A673 (cell line): ENCODE data around the gene CCDC106. TPM values are rescaled to one million over a fixed set of nuclear protein-coding genes. Genes with fewer than 3 reads are reported as not detected.

Source experiments
- BruUV-seq: library from RNA; stranded (reverse); fragments of 400-500 nt; replicated peaks from 2 replicates; lab custom pipeline; 2021; lab: Mats Ljungman, UMichigan
- CTCF ChIA-PET: fragments of 300-600 bp; sonication (Branson Sonifier 250); formaldehyde crosslinking; loops from one replicate; lab custom pipeline; 2022; ENCODE audit warnings: antibody characterized with exemption; lab: Charles Lee
- POLR2A ChIA-PET: fragments of 300-600 bp; sonication (Branson Sonifier 250); formaldehyde crosslinking; loops from one replicate; lab custom pipeline; 2022; ENCODE audit warnings: antibody characterized with exemption; ENCODE audit not compliant: low non-redundant PET; lab: Charles Lee
- DNase-seq: peaks from one replicate; pipeline ENCODE4 v3.0.0-alpha.2; 2015; ENCODE audit warnings: low spot score
- H3K27ac ChIP-seq: fragments of 200-600 bp; sonication (generic); 2 replicates; pipeline ENCODE4 v1.5.1; 2016; ENCODE audit warnings: mixed run types, low read depth, mild to moderate bottlenecking, mixed read lengths, antibody characterized with exemption, low read length; ENCODE audit not compliant: poor library complexity, severe bottlenecking
- H3K27me3 ChIP-seq: fragments of 200-600 bp; sonication (generic); replicated peaks from 2 replicates; pipeline ENCODE4 v1.6.1; 2017; ENCODE audit warnings: mixed run types, low read depth, mild to moderate bottlenecking, mixed read lengths, antibody characterized with exemption, low read length; ENCODE audit not compliant: insufficient read depth, poor library complexity
- H3K36me3 ChIP-seq: fragments of 200-600 bp; sonication (generic); 2 replicates; pipeline ENCODE4 v1.6.1; 2016; ENCODE audit warnings: mixed run types, mild to moderate bottlenecking, mixed read lengths, antibody characterized with exemption, low read length; ENCODE audit not compliant: insufficient read depth, poor library complexity, severe bottlenecking
- H3K4me1 ChIP-seq: fragments of 200-600 bp; sonication (generic); 2 replicates; pipeline ENCODE4 v1.6.1; 2017; ENCODE audit warnings: mixed run types, mild to moderate bottlenecking, mixed read lengths, antibody characterized with exemption, low read length; ENCODE audit not compliant: insufficient read depth, poor library complexity, severe bottlenecking
- H3K4me3 ChIP-seq: fragments of 200-600 bp; sonication (generic); 2 replicates; pipeline ENCODE4 v1.5.1; 2016; ENCODE audit warnings: low read depth, mixed run types, mild to moderate bottlenecking, mixed read lengths, low read length; ENCODE audit not compliant: poor library complexity, severe bottlenecking
- H3K9me3 ChIP-seq: fragments of 200-600 bp; sonication (generic); 2 replicates; pipeline ENCODE4 v1.6.1; 2016; ENCODE audit warnings: mixed run types, low read depth, mild to moderate bottlenecking, mixed read lengths, antibody characterized with exemption, low read length; ENCODE audit not compliant: poor library complexity, severe bottlenecking
- CTCF ChIP-seq: fragments of 300-800, 200-600 bp; sonication (generic); conservative IDR thresholded peaks from 2 replicates; pipeline ENCODE4 v1.5.1; 2017; ENCODE audit warnings: low read depth, mild to moderate bottlenecking, antibody characterized with exemption, low read length, moderate library complexity, mixed read lengths
- EZH2 ChIP-seq: fragments of 200-600 bp; sonication (generic); IDR thresholded peaks from 2 replicates; pipeline ENCODE4 v1.6.1; 2017; ENCODE audit warnings: borderline replicate concordance, low read depth, mild to moderate bottlenecking, mixed read lengths, antibody characterized with exemption, low read length; ENCODE audit not compliant: poor library complexity, severe bottlenecking
- intact Hi-C: fragments of 100-400 bp; cut with micrococcal nuclease; formaldehyde crosslinking; loops from one replicate; pipeline ENCODE4 v1.10.0; 2022; ENCODE audit not compliant: unreplicated experiment
- total RNA-seq: library from RNA; stranded (reverse); gene quantifications from 2 replicates; pipeline ENCODE4 v1.2.3, GENCODE V29; 2021

The CCDC106 gene
- total RNA-seq, 1 experiment from 2014 or later, result 41.5 TPM

GRCh38 chr19:55685776-55686175, 37.8 kb downstream of the CCDC106 start:
- no peak for DNase-seq
- no peaks in the 10 kb centered on the region for H3K4me1 ChIP-seq
- no peak overlapping the region for H3K4me3 ChIP-seq
- peaks cover 35% of the 10 kb centered on the region for H3K36me3 ChIP-seq
- POLR2A ChIA-PET, result no interaction called here
- no peak for TF ChIP-seq EZH2
- no peak for TF ChIP-seq CTCF
- H3K27ac ChIP-seq, result no peak overlapping the region
- no TSS peak for BruUV-seq
- no peaks in the 10 kb centered on the region for H3K27me3 ChIP-seq
- intact Hi-C loops, result no loop called here
- CTCF ChIA-PET, result no interaction called here
- H3K9me3 ChIP-seq, result no peaks in the 10 kb centered on the region

GRCh38 chr19:55686311-55687050, 38.5 kb downstream of the CCDC106 start:
- Histone ChIP-seq H3K27ac (no peak overlapping the region), H3K36me3 (peaks cover 30% of the 10 kb centered on the region), H3K9me3 (no peaks in the 10 kb centered on the region), H3K4me3 (no peak overlapping the region), H3K27me3 (no peaks in the 10 kb centered on the region), H3K4me1 (no peaks in the 10 kb centered on the region)
- TF ChIP-seq EZH2, result no peak
- TF ChIP-seq CTCF, result no peak
- ChIA-PET CTCF (no interaction called here), POLR2A (no interaction called here)
- intact Hi-C loops, result no loop called here
- no TSS peak for BruUV-seq
- no peak for DNase-seq

- H3K4me1 ChIP-seq, result no peaks in the 10 kb centered on the region
- H3K4me3 ChIP-seq, result no peak overlapping the region
- ChIA-PET POLR2A (no interaction called here), CTCF (no interaction called here)
- DNase-seq, result no peak
- no peaks in the 10 kb centered on the region for H3K27me3 ChIP-seq
- BruUV-seq, result no TSS peak
- peaks cover 33% of the 10 kb centered on the region for H3K36me3 ChIP-seq
- intact Hi-C loops, result no loop called here
- TF ChIP-seq CTCF (no peak), EZH2 (no peak)
- no peak overlapping the region for H3K27ac ChIP-seq
- H3K9me3 ChIP-seq, result no peaks in the 10 kb centered on the region
Measured at GRCh38 chr19:55687281-55688201, 39.5 kb downstream of the CCDC106 start.
